ENCODE measurements around the gene DRC7. TPM values are rescaled to one million over a fixed set of nuclear protein-coding genes. Genes with fewer than 3 reads are reported as not detected.
A peak's percentile ranks its signal among the peaks of the same experiment; 100 is the strongest.

The DRC7 gene
- total and polyA plus RNA-seq, 9 of the 15 experiments (the other 6 are each of a cell fraction or from before 2014, with no cell fraction given) = 0.04 to 0.33 (median 0.12) TPM; not detected in 3

- TF ChIP-seq BCLAF1 (IDR thresholded peaks at IDR 0.05; ENCODE audit: borderline replicate concordance in 1 of 2, control insufficient read depth in 1 of 2, low read depth in 2 of 2, low read length in 1 of 2) (peak in 1 of 2 experiments; percentile 76; a peak in 1 of 4 replicates), GATAD2A (IDR thresholded peaks at IDR 0.05) (peak; percentile 95), RFX1 (IDR thresholded peaks at IDR 0.05) (peak; percentile 75), TRIM25 (IDR thresholded peaks at IDR 0.05; ENCODE audit: borderline replicate concordance) (no peak), TBL1XR1 (IDR thresholded peaks at IDR 0.05; ENCODE audit: low read length in 2 of 2) (peak; percentile 88 to 99; a peak in 3 of 4 replicates), ZEB2 (IDR thresholded peaks at IDR 0.05) (peak; percentile 99), TRIM24 (IDR thresholded peaks at IDR 0.05) (peak; percentile 99), BHLHE40 (IDR thresholded peaks at IDR 0.05; ENCODE audit: low read length) (peak; percentile 67), ZNF551 (CRISPR knock-in tag; IDR thresholded peaks at IDR 0.05) (no peak), SUPT5H (IDR thresholded peaks at IDR 0.05) (0 out of 2 replicates have a peak, but pooled peaks have one; percentile 41), JUN (IDR thresholded peaks at IDR 0.05; ENCODE audit: borderline replicate concordance, low read depth, low read length) (peak; percentile 87), JUN (CRISPR knock-in tag; IDR thresholded peaks at IDR 0.05; ENCODE audit: borderline replicate concordance) (no peak; the same call in 1 of the 2 replicates), HDAC3 (IDR thresholded peaks at IDR 0.05; ENCODE audit: borderline replicate concordance, partially characterized antibody) (peak; percentile 99), NCOA1 (IDR thresholded peaks at IDR 0.05; ENCODE audit: low read depth) (peak; percentile 95), MXD1 (CRISPR knock-in tag; IDR thresholded peaks at IDR 0.05; ENCODE audit: borderline replicate concordance, poor library complexity, severe bottlenecking) (no peak), GMEB1 (CRISPR knock-in tag; IDR thresholded peaks at IDR 0.05) (peak; percentile 48), ZNF584 (CRISPR knock-in tag; IDR thresholded peaks at IDR 0.05; ENCODE audit: low read depth) (peak; percentile 94), ZFP91 (CRISPR knock-in tag; IDR thresholded peaks at IDR 0.05) (no peak), ZC3H4 (CRISPR knock-in tag; IDR thresholded peaks at IDR 0.05; ENCODE audit: borderline replicate concordance) (no peak)
Observed at GRCh38 chr16:57689762-57690558, 4.6 kb upstream of the DRC7 start (continued).
